Left kidney (tissue), 2 donors: ENCODE measurements around the gene SFMBT2. TPM values are rescaled to one million over a fixed set of nuclear protein-coding genes. Genes with fewer than 3 reads are reported as not detected.
A peak's percentile ranks its signal among the peaks of the same experiment; 100 is the strongest.

Experiments
- DNase-seq: peaks from one replicate; pipeline ENCODE4 v3.0.0-alpha.2; 2013
- polyA plus RNA-seq: library from polyadenylated mRNA; unstranded; fragments of 120-200 nt; gene quantifications from one replicate; pipeline ENCODE4 v1.2.1, GENCODE V29; 2013; ENCODE audit not compliant: insufficient read length

SFMBT2 gene
- polyA plus RNA-seq, 1 donor = 9.3 TPM

DNA sequence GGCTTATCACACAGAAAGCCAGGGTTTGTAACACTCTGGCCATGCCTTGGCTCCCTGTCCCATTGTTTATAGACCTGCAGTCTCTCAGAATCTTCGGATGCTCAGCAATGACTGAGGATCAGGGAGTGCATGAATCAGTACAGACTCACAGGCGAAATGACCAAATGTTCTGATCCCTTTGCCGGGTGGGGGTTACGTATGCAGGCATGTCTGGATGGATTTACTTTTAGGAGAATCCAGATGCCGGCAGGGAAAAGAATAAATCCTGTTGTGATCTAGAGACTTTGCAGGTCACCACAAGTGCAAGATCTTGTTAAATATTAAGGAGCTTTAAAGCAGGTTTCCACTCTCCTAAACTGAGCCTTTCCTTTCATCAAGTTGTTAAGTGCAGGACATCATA, 149.5 kb downstream of the SFMBT2 start:
- no peak for DNase-seq

DNA sequence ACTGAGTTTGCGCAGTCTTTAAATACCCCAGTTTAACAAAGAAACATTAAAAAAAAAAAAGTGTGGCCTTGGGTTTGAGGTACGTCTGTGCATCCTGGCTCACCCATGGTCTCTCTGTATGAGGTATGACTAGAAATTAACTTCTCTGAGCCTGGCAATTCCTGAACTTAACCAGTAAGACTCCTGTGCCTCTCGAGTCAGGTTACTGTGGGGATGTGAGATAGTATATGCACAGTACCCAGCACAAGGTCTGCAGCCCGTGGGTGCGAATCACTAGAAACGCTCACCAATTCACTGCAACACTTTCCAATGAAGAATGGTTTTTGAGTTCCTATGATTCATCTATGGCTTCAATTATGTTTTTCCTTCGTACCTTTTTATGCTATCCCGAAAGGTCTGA, 149.9 kb downstream of the SFMBT2 start:
- DNase-seq = no peak

DNA sequence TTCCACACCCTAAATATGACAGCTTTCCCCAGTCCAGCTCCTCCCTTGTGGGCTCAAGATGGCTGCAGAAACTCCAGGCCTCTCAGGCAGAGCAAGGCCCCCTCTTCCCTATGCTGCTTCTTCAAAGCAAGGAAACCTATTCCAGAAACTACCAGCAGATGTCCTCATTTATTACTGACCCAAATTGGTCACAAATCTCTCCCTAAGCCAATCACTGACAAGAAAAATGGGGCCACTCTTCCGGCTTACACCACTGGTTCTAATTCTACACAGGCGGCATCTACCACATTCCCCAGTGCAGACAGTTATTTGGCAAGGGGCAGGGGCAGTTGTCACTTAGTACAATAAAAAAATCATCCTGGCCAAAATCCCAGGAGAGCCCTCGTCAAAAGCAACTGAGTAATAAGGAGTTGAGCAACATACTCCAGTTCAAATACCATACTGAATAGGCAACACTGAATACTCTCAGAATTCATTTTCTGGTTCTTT, 150.4 kb downstream of the SFMBT2 start:
- DNase-seq = peak; percentile 77

DNA sequence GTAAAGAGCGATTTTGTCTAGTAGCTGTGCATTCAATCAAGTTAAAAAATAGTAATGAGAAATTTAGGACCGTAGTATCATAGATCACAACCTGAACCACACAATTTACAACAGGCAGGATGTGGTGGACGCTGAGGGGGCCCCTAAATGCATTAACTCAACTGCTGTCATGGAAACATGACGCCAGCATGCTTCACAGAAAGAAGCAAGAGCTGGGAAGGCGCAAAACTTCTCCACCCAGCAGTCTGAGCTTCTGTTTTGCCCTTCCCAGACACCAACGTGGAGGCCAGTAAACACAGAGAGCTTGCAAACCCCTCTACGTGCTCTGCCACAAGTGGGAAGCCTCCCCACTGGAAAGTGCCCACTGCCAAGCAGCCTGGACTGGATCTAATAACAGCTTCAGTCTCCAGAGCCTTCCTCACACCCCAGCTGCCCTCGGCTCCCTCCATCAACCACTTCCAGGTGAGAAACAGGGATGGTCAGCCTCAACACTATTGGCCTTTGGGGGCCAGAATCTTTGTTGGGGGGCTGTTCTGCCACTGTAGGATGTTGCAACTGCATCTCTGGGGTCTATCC, 151.8 kb downstream of the SFMBT2 start:
- DNase-seq = no peak

DNA sequence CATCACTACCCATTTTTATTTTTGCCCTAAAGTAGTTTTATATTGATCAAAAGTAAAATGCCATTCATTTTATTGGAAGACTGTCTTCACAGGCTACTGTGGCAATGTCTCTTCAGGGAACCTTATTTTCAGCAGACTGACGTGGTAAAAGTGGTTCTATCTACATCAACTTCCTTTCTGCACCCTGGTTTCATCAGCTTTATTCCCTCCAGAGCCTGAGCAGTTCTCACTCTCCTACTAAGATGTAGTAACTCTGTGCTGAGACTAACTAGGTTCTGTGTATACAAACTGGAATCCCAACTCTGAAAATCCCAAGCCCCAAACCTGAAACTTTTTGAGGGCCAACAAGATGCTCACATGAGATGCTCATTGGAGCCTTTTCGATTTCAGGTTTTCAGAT, 155.3 kb downstream of the SFMBT2 start:
- DNase-seq = no peak

DNA sequence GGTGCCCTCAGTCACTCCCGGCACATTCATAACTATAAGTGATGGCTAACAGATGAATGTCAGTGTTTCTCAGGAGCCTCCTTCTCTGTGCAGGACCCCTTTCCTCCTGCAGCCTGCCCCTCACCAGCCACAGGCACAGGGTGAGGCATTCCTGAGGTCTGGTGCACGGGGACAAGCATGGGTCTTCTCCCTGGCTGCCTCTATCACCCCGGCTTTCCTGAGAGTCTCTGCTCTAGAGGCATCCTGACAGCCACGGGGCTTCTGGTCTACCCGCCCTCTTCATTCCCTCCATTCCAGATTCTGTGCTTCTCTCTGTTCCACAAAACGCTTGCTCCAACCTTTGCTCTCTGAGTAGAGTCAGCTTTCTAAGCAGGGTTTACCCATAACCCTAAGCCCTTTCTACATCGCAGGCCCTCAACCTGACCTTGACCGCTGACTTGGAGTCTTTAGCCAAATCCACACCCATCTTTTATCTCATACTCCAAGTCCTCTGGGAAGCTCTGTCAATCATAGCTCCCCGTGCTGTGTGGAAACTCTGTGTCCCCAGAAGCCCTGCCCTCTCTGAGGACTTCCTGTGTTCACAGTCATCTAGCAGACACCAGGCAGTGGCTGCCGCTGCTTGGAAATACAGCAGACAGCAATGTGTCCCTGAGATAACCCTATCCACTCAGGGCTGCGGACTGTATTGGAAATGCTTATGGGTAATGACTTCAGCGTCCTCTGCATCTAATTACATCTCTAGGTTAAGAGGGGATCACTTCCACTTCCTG, 159.0 kb downstream of the SFMBT2 start:
- no peak for DNase-seq

DNA sequence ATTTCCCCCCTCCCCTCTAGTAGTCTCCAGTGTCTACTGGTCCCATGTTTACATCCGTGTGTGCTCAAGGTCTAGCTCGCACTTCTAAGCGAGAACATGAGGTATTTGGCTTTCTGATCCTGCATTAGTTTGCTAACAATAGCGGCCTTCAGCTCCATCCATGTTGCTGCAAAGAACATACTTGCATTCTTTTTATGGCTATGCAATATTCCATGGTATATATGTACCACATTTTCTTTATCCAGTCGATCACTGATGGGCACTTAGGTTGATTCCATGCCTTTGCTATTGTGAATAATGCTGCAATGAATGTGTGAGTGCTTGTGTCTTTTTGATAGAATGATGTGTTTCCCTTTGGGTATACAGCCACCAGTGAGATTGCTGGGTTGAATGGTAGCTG, 160.6 kb downstream of the SFMBT2 start:
- no peak for DNase-seq

DNA sequence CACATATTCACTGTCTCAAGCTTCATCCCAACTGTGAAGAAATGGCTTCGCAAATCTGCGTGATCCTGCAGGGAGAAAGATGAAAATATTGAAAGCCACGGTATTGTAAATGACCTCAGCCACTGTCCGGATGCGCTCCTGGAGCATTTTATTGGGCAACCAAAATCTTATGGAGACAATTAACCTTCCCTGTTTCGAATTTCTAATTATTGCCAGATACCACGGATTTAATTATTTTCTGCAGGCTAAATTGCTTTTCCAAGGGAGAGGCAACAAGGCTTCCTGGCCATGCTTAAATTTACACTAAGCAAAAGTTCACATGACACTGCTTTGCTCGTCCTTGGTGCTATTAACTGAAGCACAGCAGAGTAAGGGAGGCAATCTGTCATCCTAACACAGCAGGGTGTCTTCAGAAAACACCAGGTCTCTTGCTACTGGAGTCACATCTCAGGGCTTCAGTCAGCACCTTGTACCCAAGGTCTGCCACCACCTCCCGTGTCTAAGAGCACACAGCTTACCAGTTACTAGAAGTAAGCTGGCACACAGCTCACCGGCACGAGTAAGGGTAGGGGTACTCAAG, 162.2 kb downstream of the SFMBT2 start:
- DNase-seq = no peak

DNA sequence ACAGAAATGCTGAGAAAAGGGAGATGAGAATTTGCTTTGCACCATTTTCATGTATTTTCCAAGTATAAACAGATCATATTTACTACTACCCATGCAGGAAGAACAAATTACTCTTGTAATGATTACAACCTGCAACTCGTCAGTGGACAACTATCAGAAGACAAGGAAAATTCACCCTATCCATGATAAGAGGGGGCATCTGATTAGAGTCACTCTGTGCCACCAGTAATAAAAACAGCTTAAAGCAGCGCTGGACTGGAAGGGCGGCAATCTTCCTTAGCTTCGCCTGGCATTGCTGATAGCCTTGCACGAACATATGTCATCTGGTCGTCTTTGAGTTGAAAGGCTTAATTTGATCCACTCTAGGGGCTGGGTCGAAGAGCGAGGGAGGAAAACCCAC, 162.7 kb downstream of the SFMBT2 start:
- DNase-seq = no peak

DNA sequence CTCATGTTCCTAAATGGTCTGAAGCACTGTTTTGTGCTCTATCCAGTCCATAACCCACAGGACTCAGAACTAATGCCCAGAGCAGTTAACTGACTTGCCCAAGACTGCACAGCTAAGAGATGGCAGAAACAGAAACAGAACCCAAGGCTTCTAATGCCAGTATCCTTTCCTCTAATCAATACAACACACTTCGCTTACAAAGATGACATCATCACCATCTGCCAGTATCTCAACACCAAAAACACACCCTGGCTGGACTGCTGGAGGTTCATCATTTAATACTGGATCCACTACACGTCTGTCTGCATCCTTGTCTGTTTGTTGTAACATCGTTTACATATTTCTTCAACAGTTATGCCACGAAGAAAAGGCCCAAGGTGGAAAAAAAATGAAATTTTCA, 165.3 kb downstream of the SFMBT2 start:
- DNase-seq = no peak

DNA sequence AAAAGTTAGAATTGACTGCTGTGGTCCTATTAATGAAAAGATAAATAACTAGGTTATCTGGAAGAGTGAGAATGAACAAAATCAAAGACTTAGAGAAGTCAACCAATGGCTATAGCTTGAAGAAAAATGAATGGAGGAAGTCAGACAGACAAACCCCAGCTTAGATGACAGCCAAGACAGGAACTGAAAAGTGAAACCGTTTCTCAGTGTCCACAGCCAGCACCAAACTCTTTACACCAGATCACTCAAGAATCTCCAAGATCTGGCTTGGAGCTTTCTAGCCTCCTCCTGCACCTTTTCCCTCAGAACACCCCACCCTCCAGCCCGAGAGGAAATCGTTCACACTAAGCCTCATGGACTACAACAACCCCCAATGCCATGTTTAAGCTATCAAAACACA, 167.0 kb downstream of the SFMBT2 start:
- no peak for DNase-seq

DNA sequence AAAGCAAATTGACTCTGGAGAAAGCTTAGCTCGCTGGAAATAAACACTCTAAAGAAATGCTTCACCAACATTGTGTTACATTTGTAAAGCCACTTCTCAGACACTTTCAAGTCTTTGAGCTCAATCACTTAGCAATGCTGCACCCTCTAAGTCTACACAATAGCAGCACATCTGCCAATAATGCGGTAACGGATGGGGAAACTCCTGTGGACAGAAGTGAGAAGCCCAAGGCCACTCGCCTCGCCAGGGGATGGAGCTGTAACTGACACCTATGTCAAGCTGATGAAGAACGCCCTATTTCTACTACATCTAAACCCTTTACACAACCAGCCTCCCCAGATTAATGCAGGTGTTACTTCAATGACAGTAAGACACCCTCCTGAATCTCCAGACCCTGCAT, 167.7 kb downstream of the SFMBT2 start:
- DNase-seq = no peak

DNA sequence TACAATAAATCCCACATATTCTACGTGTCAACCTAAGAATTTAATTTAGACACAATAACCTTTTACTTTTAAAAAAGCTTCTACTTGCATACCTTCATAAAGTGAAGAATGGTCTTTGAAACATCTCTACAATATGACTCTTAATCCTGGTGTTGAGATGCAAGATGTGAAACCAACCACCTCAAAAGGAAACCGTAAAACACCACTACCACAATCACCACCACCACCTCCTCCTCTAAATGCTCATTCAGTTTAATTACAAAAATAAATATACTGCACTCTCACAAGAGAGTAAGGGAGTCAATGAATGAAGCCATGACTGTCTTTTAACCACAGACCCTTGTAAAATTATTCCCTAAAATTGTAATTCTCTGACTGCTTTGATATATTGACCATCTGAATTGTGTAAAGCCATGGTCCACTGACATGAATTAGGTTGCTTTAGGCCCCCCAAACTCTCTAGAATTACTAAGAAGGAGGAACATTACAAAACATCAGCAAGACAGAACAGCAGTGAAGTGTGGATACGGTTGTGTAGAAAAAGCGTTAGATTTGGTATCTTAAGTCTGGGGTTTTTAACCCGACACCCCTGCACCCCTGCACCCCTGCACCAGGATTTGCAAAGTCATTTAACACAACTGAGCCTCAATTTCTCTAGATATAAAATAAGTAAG, 171.4 kb downstream of the SFMBT2 start:
- DNase-seq = no peak

DNA sequence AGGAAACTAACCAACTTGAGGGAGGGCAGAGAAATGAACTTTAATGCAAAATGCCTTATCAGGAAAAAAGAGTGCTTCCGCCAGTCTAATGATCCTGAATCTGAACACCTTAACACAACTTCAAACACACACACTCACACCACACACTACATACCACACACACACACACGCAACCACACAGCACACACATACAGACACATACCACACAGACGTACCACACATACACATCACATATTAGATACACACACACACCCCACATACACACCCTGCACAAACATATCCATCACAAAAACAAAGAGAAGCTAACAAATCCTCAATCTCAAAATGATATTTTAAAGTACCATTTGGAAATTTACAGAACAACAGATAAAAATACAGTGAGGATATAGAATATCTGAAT, 175.5 kb downstream of the SFMBT2 start:
- DNase-seq = no peak

DNA sequence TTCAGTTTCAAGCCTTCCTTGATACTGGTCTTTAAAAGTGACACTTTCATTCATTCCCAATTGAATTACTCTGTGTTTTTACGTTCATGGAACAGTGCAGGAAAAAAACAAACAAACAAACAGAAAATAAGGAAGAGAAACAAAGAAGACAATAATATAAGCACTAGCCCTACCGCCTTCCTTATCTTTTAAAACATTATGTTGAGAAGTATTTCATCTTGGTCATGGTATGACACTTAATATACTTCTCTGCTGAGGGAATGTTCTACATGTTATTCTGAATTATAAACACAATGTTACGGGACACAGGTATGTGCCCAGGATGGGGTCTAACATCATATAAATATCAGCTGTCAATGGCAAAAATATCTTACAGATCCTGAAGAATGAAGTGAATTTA, 176.7 kb downstream of the SFMBT2 start:
- DNase-seq = no peak

DNA sequence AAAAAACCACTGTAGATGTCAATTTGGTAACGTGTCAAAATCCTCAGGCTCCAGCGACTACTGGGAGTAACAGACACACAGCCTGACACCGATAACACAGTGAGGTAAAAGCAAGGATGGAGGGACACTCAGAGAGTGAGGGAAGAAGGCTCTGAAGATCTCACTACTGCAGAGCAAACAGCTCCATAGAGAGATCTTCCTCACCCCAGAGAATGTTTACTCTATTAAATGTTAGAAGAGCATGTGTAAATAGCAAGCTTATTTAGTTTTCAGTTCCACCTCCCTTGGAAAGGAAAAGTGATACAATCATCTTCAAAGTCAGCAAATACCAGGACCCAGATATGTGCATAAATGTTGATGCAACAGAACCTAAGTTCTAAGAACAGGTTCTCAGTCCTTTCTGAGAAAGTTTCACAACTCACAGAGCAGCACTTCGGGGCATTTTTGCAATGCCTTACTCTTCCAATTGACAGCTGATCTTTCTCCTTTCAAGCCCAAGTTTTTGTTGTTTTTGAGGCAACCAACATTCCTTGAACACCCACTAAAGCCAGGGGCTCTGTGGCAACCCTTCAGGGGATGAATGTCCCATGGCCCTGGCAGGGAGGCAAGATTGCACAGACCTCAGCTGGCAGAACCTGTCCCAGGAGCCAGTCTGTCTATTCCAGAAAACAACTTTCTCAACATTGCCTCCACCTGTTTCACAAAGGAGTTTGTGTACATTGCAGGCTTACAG, 177.4 kb downstream of the SFMBT2 start:
- no peak for DNase-seq

DNA sequence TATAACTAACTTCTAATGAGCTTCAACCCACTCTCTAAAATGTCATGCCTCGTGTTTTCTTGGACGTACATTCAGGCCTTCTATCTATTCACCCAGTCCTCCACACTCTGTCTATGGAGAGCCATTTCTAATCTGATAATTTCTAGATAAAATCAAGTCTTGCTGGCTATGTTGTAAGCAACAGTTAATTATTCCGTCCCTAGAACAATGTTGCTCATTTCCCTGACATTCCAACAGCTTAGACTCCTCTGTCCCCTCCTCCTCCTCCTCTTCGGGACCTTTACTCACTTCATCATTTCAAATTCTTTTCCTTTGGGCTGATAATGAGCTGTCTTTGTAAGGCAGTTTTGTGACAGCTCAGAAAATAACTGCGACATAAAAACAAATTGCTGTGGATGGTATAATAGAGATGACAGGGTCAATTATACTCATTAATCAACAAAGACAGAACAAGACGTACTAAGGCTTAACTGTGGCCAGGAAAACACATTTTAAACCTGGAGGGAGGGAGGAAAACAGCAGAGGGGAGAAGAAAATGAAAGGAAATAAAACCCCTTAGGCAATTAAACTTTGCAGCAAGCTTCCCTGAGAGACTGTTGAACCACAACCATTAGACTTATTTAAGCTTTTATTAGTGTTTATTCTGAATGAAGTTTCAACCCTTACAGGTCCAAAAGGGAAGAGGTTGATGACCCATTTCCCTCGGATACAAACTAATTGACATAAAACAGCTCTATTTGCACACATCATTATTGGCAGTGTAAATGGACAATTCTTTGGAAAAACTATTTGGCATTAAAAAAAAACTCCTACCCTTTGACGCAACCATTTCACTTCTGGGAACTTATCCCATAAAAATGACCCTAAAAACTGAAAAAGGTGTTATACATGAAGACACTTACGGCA, 179.1 kb downstream of the SFMBT2 start:
- DNase-seq = peak; percentile 60

DNA sequence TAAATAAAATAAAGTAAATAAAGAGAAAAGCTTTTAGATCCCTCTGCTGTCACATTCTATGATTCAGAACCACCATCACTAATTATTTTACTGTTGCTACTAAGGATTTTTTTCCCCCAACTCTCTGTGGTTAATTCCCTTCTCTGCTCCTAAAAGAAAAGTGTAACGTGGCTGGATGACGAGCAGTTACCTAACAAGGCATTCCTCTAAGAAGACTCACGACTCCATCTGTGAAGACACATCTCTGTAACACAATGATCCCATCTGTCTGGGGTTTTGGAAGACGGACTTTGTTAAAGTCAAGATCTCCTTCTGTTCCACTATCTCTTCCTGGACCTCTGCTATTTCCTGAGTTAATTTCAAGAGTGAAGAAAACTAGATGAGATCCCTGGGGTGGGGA, 179.9 kb downstream of the SFMBT2 start:
- DNase-seq = no peak

DNA sequence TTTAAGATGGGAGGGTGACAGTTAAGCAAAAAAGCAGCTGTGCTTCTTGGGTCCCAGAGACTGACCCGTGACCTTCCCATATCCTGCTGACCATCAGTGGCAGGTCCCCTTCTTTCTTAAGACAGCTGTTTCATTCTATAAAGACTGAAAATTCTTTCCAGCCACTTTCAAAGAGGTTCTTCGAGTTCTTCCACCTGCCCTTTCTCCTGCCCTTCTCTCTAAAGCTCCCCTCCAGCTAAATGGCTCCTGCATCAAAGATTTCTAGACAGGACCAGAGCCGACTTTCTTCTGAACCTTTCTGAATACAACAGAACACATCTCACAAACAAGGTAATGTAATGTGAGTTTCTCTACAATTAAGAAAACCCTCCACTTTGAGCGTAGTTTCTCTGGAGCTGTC, 180.8 kb downstream of the SFMBT2 start:
- no peak for DNase-seq

DNA sequence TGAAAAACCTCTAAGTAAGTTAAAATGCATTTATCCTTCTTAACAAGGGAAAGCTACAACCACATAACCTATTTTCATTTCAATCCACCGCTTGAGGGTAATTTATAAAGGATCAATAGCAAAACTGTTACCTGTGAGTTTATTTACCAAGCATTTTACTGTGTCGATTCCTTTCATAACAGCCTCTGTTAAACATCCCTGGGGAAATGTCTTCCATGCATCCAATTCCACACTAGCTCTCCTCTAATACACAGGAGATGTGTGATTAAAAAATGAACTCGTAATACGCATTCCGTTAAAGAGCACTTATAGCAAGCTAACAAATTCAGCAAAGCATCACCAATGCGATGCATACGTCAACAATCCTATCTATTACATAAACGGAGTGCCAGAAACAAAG, 185.7 kb downstream of the SFMBT2 start:
- DNase-seq = no peak

DNA sequence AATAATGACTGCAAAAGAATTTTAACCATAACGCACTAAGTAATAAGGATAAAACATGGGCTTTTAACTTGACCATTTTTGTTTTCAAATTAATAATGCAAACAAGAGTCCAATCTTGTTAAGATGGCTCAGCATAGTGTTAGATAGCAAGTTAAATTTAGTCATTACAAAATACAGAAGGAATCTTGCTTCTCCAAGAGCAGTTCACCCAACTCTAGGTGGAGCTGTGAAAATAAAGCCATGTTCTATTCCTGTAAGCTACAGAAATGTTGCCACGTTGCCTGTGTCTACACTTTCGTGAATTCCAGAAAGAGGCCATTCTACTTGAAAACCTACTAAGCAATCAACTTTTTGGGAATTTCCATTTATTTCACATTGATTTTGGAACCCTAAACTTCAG, 191.9 kb downstream of the SFMBT2 start:
- DNase-seq = no peak
